ENCODE results near the gene COQ7. TPM values are rescaled to one million over a fixed set of nuclear protein-coding genes. Genes with fewer than 3 reads are reported as not detected.

The COQ7 gene
- total and polyA plus RNA-seq, 2 of the 4 experiments (the other 2 are of a cell fraction): 10.9 to 13.6 TPM

DNA sequence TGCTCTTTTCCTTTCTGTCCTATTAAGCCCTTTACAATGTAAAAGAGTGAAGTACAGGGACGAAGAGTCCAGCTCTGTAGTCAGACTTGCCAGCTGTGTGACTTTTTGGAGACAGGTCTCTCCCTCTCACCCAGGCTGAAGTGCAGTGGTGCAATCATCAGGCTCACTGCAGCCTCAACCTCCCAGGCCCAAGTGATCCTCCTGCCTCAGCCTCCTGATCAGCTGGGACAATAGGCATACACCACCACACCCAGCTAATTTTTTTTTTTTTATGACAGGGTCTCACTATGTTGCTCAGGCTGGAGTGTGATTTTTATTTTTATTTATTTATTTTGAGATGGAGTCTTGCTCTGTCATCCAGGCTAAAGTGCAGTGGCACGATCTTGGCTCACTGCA lies 39.2 kb downstream of the COQ7 start:
- Histone ChIP-seq H2AFZ (replicated peaks; ENCODE audit: low read length, poor library complexity) (no peak overlapping the region), H4K91ac (ENCODE audit: insufficient read depth, low read depth, low read length) (peak overlapping the region; percentile 13; the same call in 1 of the 2 replicates), H3K79me1 (ENCODE audit: low read depth in 1 of 2, low read length in 2 of 2) (0 out of 4 replicates have a peak, but pooled peaks cover 0 to 3% of the 10 kb centered on the region in 2 experiments), H3K18ac (ENCODE audit: low read depth, low read length) (no peak overlapping the region), H3K4me3 (ENCODE audit: insufficient read depth, low read depth, low read length) (no peak overlapping the region), H2BK15ac (ENCODE audit: low read depth, low read length) (peak overlapping the region; percentile 3; the same call in 1 of the 3 replicates), H3K4me2 (ENCODE audit: low read depth, low read length) (no peak overlapping the region), H2BK120ac (ENCODE audit: low read depth, low read length) (peak overlapping the region; percentile 13; the same call in 1 of the 2 replicates), H3K4me1 (ENCODE audit: control insufficient read depth, insufficient read depth, low read length) (peaks cover 9% of the 10 kb centered on the region), H3K56ac (ENCODE audit: extremely low read depth, insufficient read depth, low read length) (no peak overlapping the region), H3K9me3 (ENCODE audit: control insufficient read depth, insufficient read depth, low read length) (no peaks in the 10 kb centered on the region), H4K5ac (ENCODE audit: low read depth, low read length) (no peak overlapping the region), H3K4ac (ENCODE audit: low read depth, low read length) (peak overlapping the region; percentile 26; the same call in 1 of the 2 replicates), H4K8ac (ENCODE audit: low read depth in 2 of 2, low read length in 2 of 2) (no peak overlapping the region; a peak in 1 of 4 replicates), H3K36me3 (ENCODE audit: control insufficient read depth, insufficient read depth, low read length) (no peaks in the 10 kb centered on the region), H3K9me1 (ENCODE audit: insufficient read depth, low read length) (peaks cover 8% of the 10 kb centered on the region), H4K20me1 (ENCODE audit: insufficient read depth, low read length) (peaks cover 3% of the 10 kb centered on the region; the same call in 1 of the 2 replicates), H2AK9ac (replicated peaks; ENCODE audit: low read depth, low read length, poor library complexity) (no peak overlapping the region), H3K27ac (ENCODE audit: insufficient read depth, low read length) (no peak overlapping the region), H2BK20ac (ENCODE audit: low read depth, low read length) (no peak overlapping the region), H2BK5ac (ENCODE audit: low read depth, low read length, poor library complexity, severe bottlenecking) (no peak overlapping the region), H3K23ac (ENCODE audit: low read depth, low read length) (no peak overlapping the region; the same call in 1 of the 2 replicates), H2AK5ac (ENCODE audit: low read depth, low read length) (peak overlapping the region; percentile 64; the same call in 1 of the 2 replicates), H3K27me3 (ENCODE audit: control insufficient read depth, insufficient read depth, low read length) (no peaks in the 10 kb centered on the region), H3K9ac (ENCODE audit: low read depth, low read length) (no peak overlapping the region), H3K14ac (replicated peaks; ENCODE audit: low read depth, low read length) (no peak overlapping the region; the same call in 1 of the 2 replicates)
- intact Hi-C loops (cut with micrococcal nuclease) (loop anchor here (2.0 kb wide), 1 partner anchor 14 kb away; no protein-coding TSS in a partner anchor), dilution Hi-C loops (cut with HindIII; ENCODE audit: low sequenced_read_pairs, unreplicated experiment) (no loop called here), in situ Hi-C loops (cut with MboI; ENCODE audit: low sequenced_read_pairs) (loop anchor here (25.0 kb wide), 2 partner anchors 606 to 781 kb away; partner anchors contain the start of genes GPRC5B, IQCK and KNOP1)
- ATAC-seq (ENCODE audit: low read depth) (no peak), DNase-seq (no peak)
- TF ChIP-seq RCOR1 (IDR thresholded peaks at IDR 0.05; ENCODE audit: insufficient replicate concordance, low read length): no peak
- TF ChIP-seq, protein P1, sequence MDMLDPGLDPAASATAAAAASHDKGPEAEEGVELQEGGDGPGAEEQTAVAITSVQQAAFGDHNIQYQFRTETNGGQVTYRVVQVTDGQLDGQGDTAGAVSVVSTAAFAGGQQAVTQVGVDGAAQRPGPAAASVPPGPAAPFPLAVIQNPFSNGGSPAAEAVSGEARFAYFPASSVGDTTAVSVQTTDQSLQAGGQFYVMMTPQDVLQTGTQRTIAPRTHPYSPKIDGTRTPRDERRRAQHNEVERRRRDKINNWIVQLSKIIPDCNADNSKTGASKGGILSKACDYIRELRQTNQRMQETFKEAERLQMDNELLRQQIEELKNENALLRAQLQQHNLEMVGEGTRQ (IDR thresholded peaks at IDR 0.05; ENCODE audit: low read depth, low read length): no peak
- TF ChIP-seq CEBPB (IDR thresholded peaks at IDR 0.05; ENCODE audit: low read depth, low read length): no peak
- no peak for TF ChIP-seq BHLHE40 (IDR thresholded peaks at IDR 0.05; ENCODE audit: low read depth, low read length)
- TF ChIP-seq FOS (IDR thresholded peaks at IDR 0.05; ENCODE audit: low read depth, low read length): no peak
- no peak for TF ChIP-seq NFE2L2 (IDR thresholded peaks at IDR 0.05; ENCODE audit: low read depth, low read length)
- no peak for TF ChIP-seq SMC3 (IDR thresholded peaks at IDR 0.05; ENCODE audit: low read depth, low read length)
- TF ChIP-seq MAZ (IDR thresholded peaks at IDR 0.05; ENCODE audit: borderline replicate concordance, low read depth, low read length): no peak
- no peak for TF ChIP-seq RAD21 (IDR thresholded peaks at IDR 0.05; ENCODE audit: low read length)
- TF ChIP-seq MXI1 (IDR thresholded peaks at IDR 0.05; ENCODE audit: borderline replicate concordance, low read depth, low read length): no peak
- no peak for TF ChIP-seq RFX5 (IDR thresholded peaks at IDR 0.05; ENCODE audit: low read depth, low read length)
- TF ChIP-seq, protein P2, sequence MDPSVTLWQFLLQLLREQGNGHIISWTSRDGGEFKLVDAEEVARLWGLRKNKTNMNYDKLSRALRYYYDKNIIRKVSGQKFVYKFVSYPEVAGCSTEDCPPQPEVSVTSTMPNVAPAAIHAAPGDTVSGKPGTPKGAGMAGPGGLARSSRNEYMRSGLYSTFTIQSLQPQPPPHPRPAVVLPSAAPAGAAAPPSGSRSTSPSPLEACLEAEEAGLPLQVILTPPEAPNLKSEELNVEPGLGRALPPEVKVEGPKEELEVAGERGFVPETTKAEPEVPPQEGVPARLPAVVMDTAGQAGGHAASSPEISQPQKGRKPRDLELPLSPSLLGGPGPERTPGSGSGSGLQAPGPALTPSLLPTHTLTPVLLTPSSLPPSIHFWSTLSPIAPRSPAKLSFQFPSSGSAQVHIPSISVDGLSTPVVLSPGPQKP (IDR thresholded peaks at IDR 0.05; ENCODE audit: borderline replicate concordance, low read depth, low read length): no peak
- TF ChIP-seq POLR2A (IDR thresholded peaks at IDR 0.05; ENCODE audit: low read depth, low read length): no peak
- ChIA-PET POLR2A (ENCODE audit: unreplicated experiment) (no interaction called here), CTCF (interaction anchor here (0.6 kb wide), 1 partner anchor 12 kb away, joined by 3 read pairs; no protein-coding TSS in a partner anchor)
- WGBS, 2 experiments (ENCODE audit: extremely low coverage in 2 of 2, insufficient read length in 1 of 2): no CpG with 5 or more reads among the region's 2 CpGs
- BruUV-seq (replicated peaks): no TSS peak
